Neural cell (in vitro differentiated cells): ENCODE results near the gene PRKAG3. TPM values are rescaled to one million over a fixed set of nuclear protein-coding genes. Genes with fewer than 3 reads are reported as not detected.

Source experiments
- H2AFZ ChIP-seq: fragments of 200-600, 300-800 bp; sonication (generic), shearing (Covaris generic); 2 replicates; pipeline ENCODE4 v1.6.0; 2014; ENCODE audit warnings: low read depth, mild to moderate bottlenecking, antibody characterized with exemption, low read length, moderate library complexity
- H3F3A ChIP-seq: fragments of 200-600 bp; shearing (Covaris generic); 2 replicates; pipeline ENCODE4 v1.6.1; 2016; ENCODE audit warnings: mild to moderate bottlenecking, moderate library complexity, mixed read lengths, antibody characterized with exemption, low read length; ENCODE audit not compliant: insufficient read depth, poor library complexity, severe bottlenecking
- H3K27ac ChIP-seq: fragments of 200-600, 300-800 bp; sonication (generic), shearing (Covaris generic); 2 replicates; pipeline ENCODE4 v1.5.1; 2014; ENCODE audit warnings: mild to moderate bottlenecking, low read length, moderate library complexity
- H3K27me3 ChIP-seq: fragments of 300-800, 200-600 bp; sonication (generic), shearing (Covaris generic); 2 replicates; pipeline ENCODE4 v1.6.0; 2014; ENCODE audit warnings: mild to moderate bottlenecking, low read depth, low read length, moderate library complexity; ENCODE audit not compliant: insufficient read depth
- H3K36me3 ChIP-seq: fragments of 300-800, 200-600 bp; sonication (generic), shearing (Covaris generic); 2 replicates; pipeline ENCODE4 v1.5.1; 2014; ENCODE audit warnings: mild to moderate bottlenecking, antibody characterized with exemption, low read length, moderate library complexity; ENCODE audit not compliant: insufficient read depth
- H3K4me2 ChIP-seq: fragments of 300-800, 200-600 bp; sonication (generic), shearing (Covaris generic); 2 replicates; pipeline ENCODE4 v1.6.0; 2014; ENCODE audit warnings: mild to moderate bottlenecking, low read length
- H3K4me3 ChIP-seq: fragments of 300-800, 200-600 bp; sonication (generic), shearing (Covaris generic); 2 replicates; pipeline ENCODE4 v1.5.1; 2014; ENCODE audit warnings: mild to moderate bottlenecking, low read length, moderate library complexity
- H3K79me2 ChIP-seq: fragments of 200-600 bp; shearing (Covaris generic); replicated peaks from 2 replicates; pipeline ENCODE4 v1.6.0; 2014; ENCODE audit warnings: mild to moderate bottlenecking, low read length, moderate library complexity; ENCODE audit not compliant: insufficient read depth
- H3K9ac ChIP-seq: fragments of 300-800, 200-600 bp; sonication (generic), shearing (Covaris generic); 2 replicates; pipeline ENCODE4 v1.6.1; 2016; ENCODE audit warnings: mild to moderate bottlenecking, low read length, mixed read lengths
- H3K9me2 ChIP-seq: fragments of 200-600 bp; shearing (Covaris generic); 2 replicates; pipeline ENCODE4 v1.6.1; 2016; ENCODE audit warnings: mild to moderate bottlenecking, low read length, mixed read lengths; ENCODE audit not compliant: insufficient read depth
- H3K9me3 ChIP-seq: fragments of 200-600, 300-800 bp; sonication (generic), shearing (Covaris generic); 2 replicates; pipeline ENCODE4 v1.6.1; 2016; ENCODE audit warnings: mild to moderate bottlenecking, mixed run types, low read length, moderate library complexity, mixed read lengths
- H4K20me1 ChIP-seq: fragments of 200-600 bp; shearing (Covaris generic); 2 replicates; pipeline ENCODE4 v1.6.1; 2016; ENCODE audit warnings: mild to moderate bottlenecking, mixed run types; ENCODE audit not compliant: insufficient read depth
- EP300 ChIP-seq: fragments of 450-650 bp; conservative IDR thresholded peaks from 2 replicates; pipeline ENCODE4 v1.6.1; 2014; ENCODE audit warnings: antibody characterized with exemption, mild to moderate bottlenecking, moderate library complexity; ENCODE audit not compliant: poor library complexity, severe bottlenecking
- EZH2 ChIP-seq: fragments of 200-600, 300-800 bp; shearing (Covaris generic), sonication (generic); IDR thresholded peaks from 2 replicates; pipeline ENCODE4 v1.6.1; 2014; ENCODE audit warnings: antibody characterized with exemption, low read length, borderline replicate concordance, mild to moderate bottlenecking; ENCODE audit not compliant: insufficient read depth, poor library complexity, severe bottlenecking
- MXI1 ChIP-seq: fragments of 450-650 bp; conservative IDR thresholded peaks from 2 replicates; pipeline ENCODE4 v1.6.1; 2014; ENCODE audit warnings: antibody characterized with exemption, mild to moderate bottlenecking; ENCODE audit not compliant: poor library complexity, severe bottlenecking
- POLR2AphosphoS5 ChIP-seq: IDR thresholded peaks from 2 replicates; pipeline ENCODE4 v1.6.1; 2012
- RAD21 ChIP-seq: fragments of 450-650 bp; conservative IDR thresholded peaks from 2 replicates; pipeline ENCODE4 v1.6.1; 2014; ENCODE audit warnings: antibody characterized with exemption, mild to moderate bottlenecking, moderate library complexity
- SMC3 ChIP-seq: fragments of 450-650 bp; conservative IDR thresholded peaks from 2 replicates; pipeline ENCODE4 v1.6.1; 2014; ENCODE audit warnings: antibody characterized with exemption, mild to moderate bottlenecking, moderate library complexity; ENCODE audit not compliant: poor library complexity
- TAF1 ChIP-seq: IDR thresholded peaks from 2 replicates; pipeline ENCODE4 v1.6.1; 2012; ENCODE audit warnings: low read depth
- polyA plus RNA-seq: library from polyadenylated mRNA; depleted of rRNA; stranded (reverse); fragments of >200 nt; gene quantifications from 2 replicates; pipeline ENCODE4 v1.2.3, GENCODE V29; 2014
- TF ChIP-seq, protein P1 (sequence below): fragments of 450-650 bp; IDR thresholded peaks from 2 replicates; pipeline ENCODE4 v1.5.1; 2014; ENCODE audit warnings: antibody characterized with exemption, mild to moderate bottlenecking, moderate library complexity; ENCODE audit not compliant: poor library complexity, severe bottlenecking
- TF ChIP-seq, protein P2 (sequence below): IDR thresholded peaks from 2 replicates; pipeline ENCODE4 v1.6.1; 2012; ENCODE audit warnings: borderline replicate concordance

Gene PRKAG3
- polyA plus RNA-seq, 1 donor from 2014 or later = not detected

DNA sequence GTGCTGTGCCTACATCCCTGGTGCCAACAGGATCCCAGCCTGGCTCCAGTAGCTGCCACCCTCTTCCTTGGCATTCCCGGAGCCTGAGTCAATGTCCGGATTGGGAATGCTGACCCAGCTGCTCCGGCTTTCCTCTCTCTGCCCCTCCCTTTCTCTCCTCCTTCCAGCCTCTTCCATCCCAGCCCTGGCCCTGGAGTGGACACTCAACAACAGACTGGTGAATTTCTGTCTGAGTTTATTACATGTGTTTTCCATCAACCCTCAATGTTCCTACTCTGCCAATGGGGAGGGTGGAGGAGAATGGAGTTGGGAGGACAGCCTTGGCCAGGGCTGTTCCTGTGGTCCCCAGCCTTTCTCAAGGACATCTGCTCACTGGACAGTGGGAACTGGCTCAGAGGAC, 917 bp upstream of the PRKAG3 start:
- peaks cover 7% of the 10 kb centered on the region for H3K27me3 ChIP-seq
- no peak overlapping the region for H3K4me3 ChIP-seq
- no peaks in the 10 kb centered on the region for H3K36me3 ChIP-seq
- no peaks in the 10 kb centered on the region for H3K9me2 ChIP-seq
- H4K20me1 ChIP-seq = no peaks in the 10 kb centered on the region
- H3K79me2 ChIP-seq = no peaks in the 10 kb centered on the region
- H3K4me2 ChIP-seq = no peak overlapping the region
- no peaks in the 10 kb centered on the region for H3F3A ChIP-seq
- no peak overlapping the region for H3K9ac ChIP-seq
- TF ChIP-seq MXI1 (no peak), POLR2AphosphoS5 (no peak), SMC3 (no peak), EZH2 (no peak), TAF1 (no peak), RAD21 (no peak), EP300 (no peak)
- TF ChIP-seq, protein P1, sequence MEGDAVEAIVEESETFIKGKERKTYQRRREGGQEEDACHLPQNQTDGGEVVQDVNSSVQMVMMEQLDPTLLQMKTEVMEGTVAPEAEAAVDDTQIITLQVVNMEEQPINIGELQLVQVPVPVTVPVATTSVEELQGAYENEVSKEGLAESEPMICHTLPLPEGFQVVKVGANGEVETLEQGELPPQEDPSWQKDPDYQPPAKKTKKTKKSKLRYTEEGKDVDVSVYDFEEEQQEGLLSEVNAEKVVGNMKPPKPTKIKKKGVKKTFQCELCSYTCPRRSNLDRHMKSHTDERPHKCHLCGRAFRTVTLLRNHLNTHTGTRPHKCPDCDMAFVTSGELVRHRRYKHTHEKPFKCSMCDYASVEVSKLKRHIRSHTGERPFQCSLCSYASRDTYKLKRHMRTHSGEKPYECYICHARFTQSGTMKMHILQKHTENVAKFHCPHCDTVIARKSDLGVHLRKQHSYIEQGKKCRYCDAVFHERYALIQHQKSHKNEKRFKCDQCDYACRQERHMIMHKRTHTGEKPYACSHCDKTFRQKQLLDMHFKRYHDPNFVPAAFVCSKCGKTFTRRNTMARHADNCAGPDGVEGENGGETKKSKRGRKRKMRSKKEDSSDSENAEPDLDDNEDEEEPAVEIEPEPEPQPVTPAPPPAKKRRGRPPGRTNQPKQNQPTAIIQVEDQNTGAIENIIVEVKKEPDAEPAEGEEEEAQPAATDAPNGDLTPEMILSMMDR = no peak
- TF ChIP-seq, protein P2, sequence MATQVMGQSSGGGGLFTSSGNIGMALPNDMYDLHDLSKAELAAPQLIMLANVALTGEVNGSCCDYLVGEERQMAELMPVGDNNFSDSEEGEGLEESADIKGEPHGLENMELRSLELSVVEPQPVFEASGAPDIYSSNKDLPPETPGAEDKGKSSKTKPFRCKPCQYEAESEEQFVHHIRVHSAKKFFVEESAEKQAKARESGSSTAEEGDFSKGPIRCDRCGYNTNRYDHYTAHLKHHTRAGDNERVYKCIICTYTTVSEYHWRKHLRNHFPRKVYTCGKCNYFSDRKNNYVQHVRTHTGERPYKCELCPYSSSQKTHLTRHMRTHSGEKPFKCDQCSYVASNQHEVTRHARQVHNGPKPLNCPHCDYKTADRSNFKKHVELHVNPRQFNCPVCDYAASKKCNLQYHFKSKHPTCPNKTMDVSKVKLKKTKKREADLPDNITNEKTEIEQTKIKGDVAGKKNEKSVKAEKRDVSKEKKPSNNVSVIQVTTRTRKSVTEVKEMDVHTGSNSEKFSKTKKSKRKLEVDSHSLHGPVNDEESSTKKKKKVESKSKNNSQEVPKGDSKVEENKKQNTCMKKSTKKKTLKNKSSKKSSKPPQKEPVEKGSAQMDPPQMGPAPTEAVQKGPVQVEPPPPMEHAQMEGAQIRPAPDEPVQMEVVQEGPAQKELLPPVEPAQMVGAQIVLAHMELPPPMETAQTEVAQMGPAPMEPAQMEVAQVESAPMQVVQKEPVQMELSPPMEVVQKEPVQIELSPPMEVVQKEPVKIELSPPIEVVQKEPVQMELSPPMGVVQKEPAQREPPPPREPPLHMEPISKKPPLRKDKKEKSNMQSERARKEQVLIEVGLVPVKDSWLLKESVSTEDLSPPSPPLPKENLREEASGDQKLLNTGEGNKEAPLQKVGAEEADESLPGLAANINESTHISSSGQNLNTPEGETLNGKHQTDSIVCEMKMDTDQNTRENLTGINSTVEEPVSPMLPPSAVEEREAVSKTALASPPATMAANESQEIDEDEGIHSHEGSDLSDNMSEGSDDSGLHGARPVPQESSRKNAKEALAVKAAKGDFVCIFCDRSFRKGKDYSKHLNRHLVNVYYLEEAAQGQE = no peak
- no peak overlapping the region for H2AFZ ChIP-seq
- H3K27ac ChIP-seq = no peak overlapping the region
- H3K9me3 ChIP-seq = no peaks in the 10 kb centered on the region

DNA sequence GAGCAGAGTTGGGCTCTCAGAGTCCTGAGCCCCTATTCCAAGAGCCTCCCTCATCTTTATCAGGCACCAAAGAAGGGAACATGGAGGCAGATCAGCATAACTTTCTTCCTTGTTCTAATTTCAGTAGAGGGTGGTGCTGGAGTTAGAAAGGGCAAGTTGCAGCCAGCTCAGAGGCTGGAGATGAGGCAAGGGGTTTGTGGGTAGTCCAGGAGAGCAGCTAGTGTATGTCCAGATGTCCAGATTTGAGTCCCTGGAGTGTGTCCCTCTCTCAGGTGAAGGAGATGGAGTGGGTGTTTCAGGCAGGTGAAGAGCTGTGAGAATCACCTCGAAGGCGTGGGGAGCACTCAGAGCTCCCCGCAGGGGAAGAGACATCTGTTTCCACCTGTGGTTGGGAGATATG, 478 bp upstream of the PRKAG3 start:
- Histone ChIP-seq H3K4me3 (no peak overlapping the region), H3K27ac (no peak overlapping the region), H3K27me3 (peaks cover 7% of the 10 kb centered on the region), H3K36me3 (no peaks in the 10 kb centered on the region), H3F3A (no peaks in the 10 kb centered on the region), H2AFZ (no peak overlapping the region), H3K4me2 (no peak overlapping the region), H3K9me2 (no peaks in the 10 kb centered on the region), H3K79me2 (no peaks in the 10 kb centered on the region), H3K9me3 (no peaks in the 10 kb centered on the region), H4K20me1 (no peaks in the 10 kb centered on the region), H3K9ac (no peak overlapping the region)
- TF ChIP-seq, protein P1 = no peak
- TF ChIP-seq, protein P2 = no peak
- TF ChIP-seq EZH2 (no peak), MXI1 (no peak), SMC3 (no peak)
